HG03342 (cell line): ENCODE measurements around the gene FGD4.
A peak's percentile ranks its signal among the peaks of the same experiment; 100 is the strongest.

Source experiments
- ATAC-seq: cut with Tn5 transposase; IDR thresholded peaks from one replicate; pipeline ENCODE4 v1.9.1; 2021; ENCODE audit warnings: mild to moderate bottlenecking, moderate library complexity; ENCODE audit not compliant: unreplicated experiment

Gene FGD4

DNA sequence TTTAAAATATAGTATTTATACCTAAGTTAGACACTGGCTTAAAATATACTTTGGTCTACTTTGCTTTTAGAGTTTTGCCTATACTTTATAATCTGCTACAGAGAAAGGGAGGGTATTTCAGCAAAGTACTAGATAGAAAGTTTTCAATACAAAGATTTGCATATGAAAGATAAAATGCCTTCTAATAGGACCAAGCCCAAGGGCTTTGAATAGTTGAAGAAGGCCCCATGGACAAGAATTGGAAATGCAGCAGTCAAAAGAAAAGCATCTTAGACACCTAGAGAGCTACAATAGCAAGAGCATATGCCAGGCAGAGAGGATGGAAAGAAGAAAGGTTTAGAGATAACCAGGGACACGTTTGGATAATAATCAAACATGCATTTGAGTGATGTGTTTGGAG lies 196.7 kb downstream of the FGD4 start:
- ATAC-seq, result no peak

DNA sequence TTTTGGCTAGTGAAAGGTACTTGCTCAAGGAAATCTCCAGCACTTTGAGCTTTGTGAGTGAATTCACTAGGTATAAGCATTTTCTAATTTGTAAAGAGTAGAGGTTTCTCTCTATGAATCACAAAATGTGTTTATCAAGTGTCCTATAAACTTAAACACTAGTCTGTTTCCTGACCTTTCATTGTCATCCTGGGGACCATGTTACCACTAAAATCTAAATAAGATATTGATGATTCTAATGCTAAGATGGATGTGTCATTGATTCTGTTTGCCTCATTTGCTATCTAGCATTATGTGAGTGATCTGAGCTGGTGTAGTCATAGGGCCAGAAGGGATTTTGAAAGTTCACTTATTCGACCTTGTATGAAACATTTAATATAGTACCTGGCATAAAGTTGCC lies 199.3 kb downstream of the FGD4 start:
- no peak for ATAC-seq

DNA sequence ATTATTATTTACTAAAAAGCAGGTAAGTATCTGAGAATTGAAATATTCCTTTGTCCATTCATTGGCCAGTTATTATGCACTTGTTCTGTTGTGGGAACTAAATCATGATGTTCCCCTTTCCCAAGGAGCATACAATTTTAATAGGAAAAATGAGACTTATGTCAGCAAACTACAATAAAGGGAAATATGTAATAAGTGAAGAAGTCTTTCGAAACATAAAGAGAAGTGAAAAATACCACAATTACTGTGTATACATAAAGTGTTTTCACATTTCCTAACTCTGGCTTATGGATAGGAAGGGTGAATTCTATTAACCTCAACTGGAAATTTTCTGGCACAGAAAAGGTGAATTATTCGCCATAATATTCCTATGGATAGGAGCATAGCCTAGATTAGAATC lies 201.3 kb downstream of the FGD4 start:
- no peak for ATAC-seq

DNA sequence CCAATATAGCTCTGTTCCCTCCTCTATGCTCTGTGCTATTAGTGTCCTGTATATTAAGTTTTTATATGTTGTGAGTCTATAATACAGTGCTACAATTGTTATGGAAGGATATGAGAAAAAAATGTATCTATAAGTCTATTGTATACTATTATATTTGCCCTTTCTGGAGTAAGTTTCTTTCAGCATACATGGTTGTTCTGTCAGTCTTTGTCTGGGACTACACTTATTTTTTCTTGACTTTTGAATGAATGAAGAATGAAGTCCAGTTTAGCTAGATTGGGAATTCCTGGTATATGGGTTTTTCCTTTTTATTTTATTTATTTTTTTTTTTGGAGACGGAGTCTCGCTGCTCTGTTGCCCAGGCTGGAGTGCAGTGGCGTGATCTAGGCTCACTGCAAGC lies 203.7 kb downstream of the FGD4 start:
- ATAC-seq, result no peak

DNA sequence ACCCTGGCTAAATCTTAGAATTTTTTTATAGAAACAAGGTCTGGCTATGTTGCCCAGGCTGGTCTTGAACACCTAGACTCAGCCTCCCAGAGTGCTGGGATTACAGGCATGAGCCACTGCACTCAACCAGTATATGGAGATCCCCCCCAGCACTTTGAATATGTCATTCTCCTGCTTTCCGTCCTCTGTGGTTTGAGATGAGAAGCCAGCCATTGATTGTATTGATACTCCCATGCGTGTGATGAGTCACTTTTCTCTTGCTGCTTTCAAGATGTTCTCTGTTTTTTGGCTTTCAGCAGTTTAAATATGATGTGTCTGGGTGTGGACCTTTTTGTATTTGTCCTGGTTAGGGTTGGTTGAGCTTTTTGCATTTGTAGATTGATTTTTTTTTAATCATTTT lies 204.5 kb downstream of the FGD4 start:
- ATAC-seq, result peak; percentile 97

DNA sequence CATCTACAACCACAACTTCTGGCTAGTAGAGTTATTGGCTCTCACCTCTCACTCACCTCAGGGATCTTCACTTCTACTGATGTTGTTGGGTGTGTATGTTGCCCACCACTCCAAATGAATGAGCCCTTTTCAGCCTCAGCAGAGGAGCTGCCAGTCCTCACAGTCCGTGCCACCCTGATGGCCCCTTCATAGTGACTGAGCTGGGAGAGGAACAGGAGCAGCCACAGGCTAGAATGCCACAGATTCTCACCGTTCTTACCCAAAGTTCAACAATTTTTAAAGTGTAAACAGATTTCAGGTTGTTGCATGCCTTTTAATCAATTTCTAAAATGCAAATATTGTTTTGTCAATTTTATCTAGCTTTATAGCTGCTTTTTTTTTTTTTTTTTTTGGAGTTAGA lies 205.2 kb downstream of the FGD4 start:
- ATAC-seq, result no peak

DNA sequence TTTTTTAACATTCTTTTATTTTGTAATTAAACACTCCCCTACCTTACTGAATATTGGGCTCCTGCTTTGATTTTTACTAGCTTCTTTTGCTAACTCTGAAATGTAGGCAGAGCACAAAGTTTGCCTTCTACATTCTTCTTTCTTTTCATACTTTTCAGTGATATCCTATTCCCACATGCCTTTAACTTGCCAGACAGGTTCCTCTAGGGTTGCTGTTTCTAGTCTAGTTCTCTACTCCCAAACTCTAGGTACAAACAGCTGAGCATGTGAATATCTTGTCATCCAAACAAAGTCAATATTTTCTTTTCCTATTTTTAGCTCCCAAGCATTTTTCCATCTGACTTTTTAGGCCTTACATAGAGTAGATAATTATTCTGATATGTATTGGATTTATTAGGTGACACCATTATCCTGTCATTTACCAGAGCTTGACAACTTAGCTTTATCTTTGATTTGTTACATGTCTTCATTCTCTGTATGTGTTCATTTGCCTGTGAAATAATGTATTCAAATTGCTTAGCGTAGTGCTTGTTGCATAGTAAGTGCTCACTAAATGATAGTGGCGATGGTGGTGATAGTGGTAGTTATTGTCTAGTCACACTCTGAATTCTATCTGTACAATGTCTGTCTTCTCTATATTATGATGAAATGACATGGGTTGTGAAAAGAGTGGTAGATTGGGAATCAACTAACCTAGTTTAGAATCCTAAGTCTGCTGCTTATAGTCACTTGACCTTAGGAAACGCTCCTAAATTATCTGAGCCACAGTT lies 206.2 kb downstream of the FGD4 start:
- ATAC-seq, result no peak

DNA sequence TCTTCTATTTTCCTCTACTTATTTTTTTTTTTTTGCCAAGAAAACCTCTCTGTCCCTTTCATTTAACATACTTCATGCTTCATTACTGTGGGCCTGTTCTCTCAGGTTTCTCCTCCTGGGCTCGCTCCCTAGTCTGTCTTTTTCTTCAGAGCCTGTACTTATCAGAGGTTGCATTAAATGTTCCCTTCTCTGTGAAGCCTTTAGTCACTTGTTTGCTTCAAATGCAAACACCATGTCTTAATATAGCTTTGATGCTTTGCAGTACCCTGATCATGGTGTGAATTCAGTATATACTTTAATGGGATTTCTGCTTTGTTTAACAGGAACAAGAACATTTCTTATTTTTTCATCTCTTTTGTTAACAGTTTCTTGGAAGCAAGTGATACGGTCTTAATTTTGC lies 207.1 kb downstream of the FGD4 start:
- no peak for ATAC-seq

DNA sequence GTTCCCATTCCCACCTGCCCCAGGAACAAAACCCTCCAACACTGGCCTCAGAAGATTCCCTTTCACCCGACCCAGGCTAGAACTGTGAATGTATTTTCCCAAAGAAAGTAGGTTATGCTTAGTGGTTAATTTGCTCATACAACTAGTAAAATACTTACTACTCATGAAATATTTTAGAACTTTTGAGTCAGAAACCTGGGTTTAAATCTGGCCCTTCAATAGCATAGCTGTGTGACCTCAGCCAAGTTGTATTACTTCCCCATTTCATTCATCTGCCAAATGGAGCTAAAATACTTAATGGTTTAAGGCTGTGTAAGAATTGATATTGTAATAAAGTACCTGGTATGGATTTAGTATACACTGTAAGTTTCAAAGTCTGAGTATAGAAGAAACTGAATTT lies 210.6 kb downstream of the FGD4 start:
- ATAC-seq, result peak; percentile 63

DNA sequence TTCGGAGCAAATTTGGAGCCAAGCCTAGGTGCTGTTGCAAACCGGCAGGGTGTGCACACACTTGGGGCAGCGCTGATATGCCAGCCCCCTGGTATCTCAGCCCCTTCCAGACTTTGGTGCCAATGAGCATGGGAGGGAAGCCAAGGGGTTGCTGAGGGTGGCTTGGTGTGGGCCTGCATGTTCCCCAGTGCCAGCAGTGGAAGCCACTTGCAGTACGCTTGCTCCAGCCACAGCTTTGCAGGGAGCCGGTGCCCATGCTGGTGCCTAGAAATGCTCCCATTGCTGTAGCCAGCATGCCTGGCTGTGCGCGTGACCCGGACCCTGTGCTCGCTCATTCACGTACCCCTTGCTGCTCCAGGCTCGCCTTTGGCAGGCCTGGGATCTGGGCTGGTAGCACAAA lies 212.6 kb downstream of the FGD4 start:
- no peak for ATAC-seq

DNA sequence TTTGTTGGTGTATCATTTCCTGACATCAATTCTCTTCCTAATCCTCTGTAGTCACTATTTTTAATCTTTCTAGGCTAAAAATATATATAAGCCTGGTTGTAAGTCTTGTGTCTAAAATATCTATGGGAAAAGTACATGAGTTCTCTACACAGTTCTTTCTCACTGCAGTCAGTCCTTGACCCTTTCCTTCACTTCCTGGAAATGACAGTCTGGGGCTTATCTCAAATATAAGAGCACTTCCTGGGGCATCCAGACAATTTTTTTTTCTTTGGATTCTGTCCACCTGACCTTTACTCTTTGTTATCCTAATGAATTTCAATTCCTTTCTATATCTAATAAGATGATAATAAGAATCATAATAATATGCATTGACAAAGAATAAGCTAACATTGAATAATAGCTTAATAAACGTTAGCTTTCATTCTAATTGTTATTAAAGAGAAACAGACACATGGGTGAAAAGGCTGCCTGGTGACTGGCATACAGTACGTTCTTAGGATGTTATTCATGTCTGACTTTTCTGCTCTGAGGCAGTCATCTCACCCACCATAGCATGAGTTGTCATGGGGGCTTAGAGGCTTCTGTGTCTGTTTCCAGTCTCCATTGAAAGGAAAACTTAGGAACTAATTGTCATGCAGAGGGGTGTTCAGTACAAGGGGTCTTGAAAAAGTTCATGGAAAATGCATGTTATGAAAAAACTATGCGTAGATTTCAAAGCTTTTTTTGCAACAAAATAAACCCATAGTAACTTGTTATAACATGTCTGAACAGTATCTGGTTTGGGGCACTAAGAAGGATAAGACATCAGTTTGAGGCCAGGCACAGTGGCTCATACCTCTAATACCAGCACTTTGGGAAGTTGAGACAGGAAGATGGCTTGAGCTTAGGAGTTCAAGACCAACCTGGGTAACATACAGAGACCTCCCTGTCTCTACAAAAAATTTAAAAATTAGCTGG lies 213.6 kb downstream of the FGD4 start:
- no peak for ATAC-seq

DNA sequence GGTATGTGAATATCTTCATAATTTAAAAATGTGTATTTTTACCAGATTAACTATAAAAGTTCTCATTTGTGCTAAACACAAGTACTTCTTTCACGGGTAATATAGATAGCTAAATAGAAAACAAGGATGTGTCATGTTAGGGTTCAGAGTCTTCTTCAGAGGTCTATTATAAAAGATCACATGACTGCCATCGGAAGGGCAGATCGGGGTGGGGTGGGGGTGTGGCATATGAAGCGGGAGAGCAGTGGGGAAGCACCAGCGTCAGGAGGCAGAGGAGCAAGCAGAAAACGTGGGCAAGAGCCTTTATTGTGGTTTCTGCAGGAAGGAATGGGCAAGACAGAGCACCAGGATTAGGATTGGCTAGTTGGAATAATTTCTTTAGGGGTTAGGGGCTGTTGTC lies 216.1 kb downstream of the FGD4 start:
- ATAC-seq, result no peak

DNA sequence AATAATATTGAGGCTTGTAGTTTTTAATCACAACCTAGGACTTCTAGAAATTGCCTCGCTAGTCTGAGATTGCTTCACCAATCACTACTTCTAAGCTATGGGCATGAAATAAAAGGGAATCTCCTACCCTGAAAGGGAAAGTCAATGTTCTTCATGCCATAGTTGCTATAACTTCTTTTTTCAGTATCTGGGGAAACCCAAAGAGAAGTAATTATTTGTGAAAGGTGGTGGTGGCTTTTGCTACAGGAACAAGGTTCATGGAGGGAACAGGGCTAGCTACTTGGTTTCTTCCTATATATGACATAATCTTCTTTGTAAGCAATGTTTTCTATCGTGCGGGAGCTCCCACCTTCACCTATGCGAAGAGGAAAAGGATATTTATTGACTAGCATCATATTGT lies 218.2 kb downstream of the FGD4 start:
- no peak for ATAC-seq

DNA sequence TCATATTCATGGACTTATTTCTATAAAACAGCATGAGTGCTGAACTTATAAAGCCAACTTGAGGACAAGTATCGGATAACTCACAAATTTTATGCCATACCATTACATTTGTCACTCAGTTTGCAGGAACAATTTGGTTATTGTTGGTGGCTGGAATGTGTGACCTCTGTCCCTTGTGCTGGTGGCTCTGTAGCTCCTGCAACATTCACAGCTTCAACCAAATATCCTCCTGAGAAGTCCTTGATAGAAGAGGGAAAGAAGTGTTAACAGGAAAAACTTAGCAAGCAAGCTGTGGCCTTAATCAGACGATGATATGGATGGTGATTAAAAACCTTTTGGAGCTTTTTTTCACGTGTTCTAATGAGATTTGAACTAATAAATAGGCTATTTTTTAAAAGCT lies 218.8 kb downstream of the FGD4 start:
- ATAC-seq, result no peak

DNA sequence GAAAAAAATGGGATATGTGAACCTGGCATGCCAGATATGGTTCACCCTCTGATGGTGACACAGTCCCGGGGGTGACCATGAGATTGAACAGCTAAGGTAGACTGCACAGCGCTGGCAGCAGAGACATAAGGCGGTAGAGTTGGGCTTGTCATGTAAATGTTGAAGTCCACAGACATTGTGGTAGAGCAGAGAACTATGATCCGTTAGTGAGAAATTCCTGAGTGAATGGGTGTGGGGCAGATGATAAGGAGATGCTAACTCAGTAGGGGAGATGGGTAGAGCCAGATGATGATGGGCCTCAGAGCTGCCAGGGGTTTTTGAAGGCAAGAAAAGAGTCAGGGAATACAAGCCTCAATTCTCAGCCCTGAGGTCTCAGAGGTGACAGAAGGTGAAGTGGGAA lies 228.6 kb downstream of the FGD4 start:
- no peak for ATAC-seq

DNA sequence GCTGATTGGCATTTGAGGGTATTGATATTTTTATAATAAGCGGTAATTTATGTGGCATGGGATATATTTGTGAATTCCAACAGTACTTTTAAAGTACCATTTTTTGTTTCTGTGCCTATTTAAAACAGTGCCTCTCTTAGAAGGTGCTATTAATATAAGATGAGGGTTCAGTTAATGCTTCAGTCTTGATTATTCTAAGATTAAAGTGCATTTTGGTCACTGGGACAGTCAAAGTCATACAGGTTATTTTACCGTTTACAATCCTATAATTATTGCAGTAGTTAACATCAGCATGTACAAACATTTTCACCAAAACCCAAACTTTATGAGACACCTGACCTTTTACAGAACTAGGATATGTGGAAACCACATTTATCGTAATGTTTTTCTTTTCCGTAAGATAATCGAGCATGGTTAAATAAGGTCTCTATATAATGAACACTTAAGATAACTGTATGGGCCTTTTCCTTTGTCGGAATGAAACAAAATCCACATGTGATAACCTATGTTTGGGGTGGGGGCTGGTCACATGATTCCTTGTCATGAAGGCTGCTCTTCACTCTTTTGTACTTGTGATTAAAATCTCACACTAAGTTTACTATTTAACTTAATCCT lies 242.0 kb downstream of the FGD4 start:
- ATAC-seq, result no peak

DNA sequence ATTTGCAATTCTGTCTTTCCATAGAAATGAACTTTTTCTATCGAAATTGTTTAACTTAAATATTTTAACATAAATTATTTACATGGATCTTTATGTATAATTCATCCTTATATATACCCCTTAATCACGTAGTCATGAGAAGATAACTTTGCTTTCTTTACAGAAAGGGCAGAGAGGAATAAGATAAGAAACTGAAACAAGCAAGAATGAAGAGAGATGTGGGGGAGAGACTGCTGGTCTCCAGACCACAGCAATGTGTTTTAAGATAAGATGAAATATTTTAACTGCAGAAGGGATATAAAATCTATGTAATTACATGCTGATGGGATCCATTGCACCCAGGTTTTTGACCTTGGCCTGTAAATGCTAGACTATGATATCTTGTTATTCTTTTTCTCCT lies 245.1 kb downstream of the FGD4 start:
- no peak for ATAC-seq

DNA sequence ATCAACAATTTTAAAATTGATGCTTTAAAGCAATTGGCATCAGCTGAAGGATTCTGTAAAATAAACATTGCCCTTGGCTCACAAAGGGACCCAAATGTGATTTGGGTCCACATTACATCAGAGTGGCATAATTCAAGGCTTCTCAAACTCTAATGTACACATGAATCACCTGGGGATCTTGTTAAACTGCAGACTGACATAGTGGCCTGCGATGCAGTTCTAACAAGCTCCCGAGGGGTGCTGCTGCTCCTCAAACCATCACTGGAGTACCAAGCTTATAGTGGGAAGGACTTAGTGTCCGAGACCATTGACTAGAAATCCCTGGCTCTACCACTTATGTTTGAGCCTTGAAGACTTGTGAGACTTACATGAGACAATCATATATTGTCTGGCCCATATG lies 247.9 kb downstream of the FGD4 start:
- no peak for ATAC-seq

DNA sequence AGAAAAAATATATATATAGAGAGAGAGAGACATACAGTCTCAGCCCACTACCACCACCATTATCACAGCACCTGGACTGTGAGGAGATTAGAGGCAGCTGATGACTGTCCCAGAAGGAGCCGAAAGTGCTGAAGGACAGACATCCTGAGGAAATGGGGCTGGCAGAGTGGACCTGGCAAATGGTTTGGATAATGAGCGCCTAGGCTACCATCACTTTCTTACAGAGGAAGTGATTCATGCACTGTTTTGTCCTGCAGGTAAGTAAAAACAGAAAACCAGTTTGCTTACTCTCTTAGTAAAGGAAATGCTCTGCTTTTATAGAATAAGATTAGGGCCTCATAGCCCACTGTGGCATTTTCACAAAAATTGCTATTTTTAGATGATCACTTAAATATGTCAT lies 251.2 kb downstream of the FGD4 start:
- no peak for ATAC-seq

DNA sequence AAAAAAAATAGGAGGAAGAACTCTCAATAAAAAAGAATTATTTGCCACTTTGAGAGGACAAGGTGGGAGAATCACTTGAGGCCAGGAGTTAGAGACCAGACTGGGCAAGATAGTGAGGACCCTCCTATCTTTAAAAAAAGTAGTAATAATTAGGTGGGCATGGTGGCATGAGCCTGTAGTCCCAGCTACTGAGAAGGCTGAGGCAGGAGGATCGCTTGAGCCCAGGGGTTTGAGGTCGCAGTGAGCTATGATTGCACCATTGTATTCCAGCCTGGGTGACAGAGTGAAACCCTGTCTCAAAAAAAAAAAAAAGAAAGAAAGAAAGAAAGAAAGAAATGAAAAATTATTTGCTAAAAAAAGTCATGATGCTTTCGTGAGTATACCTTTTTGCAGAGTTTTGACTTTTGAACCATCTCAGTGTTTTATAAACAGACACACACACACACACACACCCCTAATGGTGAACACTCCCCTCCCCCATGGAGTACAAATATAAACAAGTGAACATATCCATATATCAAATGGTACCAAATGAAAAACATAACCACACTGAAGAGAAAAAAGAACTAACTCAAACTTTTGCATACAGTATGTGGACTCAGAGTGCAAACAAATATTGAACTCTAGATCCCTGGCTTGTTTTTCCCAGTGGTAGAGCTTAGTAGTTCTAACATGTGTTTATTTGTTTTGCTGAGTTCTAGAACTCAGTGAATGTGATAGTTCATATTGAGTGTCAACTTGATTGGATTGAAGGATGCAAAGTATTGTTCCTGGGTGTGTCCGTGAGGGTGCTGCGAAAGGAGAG lies 252.0 kb downstream of the FGD4 start:
- no peak for ATAC-seq

DNA sequence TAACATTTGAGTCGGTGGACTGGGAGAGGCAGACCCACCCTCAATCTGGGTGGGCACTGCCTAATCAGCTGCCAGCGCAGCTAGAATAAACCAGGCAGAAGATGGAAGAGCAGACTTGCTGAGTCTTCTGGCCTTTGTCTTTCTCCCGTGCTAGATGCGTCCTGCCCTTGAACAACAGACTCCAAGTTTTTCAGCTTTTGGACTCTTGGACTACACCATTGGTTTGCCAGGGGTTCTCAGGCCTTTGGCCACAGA lies 252.5 kb downstream of the FGD4 start:
- no peak for ATAC-seq
